HepG2 (cell line): ENCODE data around the gene TTBK1. TPM values are rescaled to one million over a fixed set of nuclear protein-coding genes. Genes with fewer than 3 reads are reported as not detected.

Source experiments
- AGO1 ChIP-seq: fragments of 200-400 bp; formaldehyde crosslinking; IDR thresholded peaks from 2 replicates; pipeline ENCODE4 v1.6.1; 2017; ENCODE audit warnings: mild to moderate bottlenecking, low read depth, low read length, moderate library complexity; ENCODE audit not compliant: poor library complexity, severe bottlenecking
- AGO2 ChIP-seq: fragments of 200-400 bp; formaldehyde crosslinking; optimal IDR thresholded peaks from 2 replicates; pipeline ENCODE3; 2017; ENCODE audit warnings: mild to moderate bottlenecking, low read depth, low read length, moderate library complexity
- ATF5 ChIP-seq: sonication (generic); formaldehyde crosslinking; IDR thresholded peaks from 2 replicates; pipeline ENCODE4 v1.4.0; 2020; ENCODE audit warnings: mild to moderate bottlenecking, low read depth, missing genetic modification reagents
- ESRRA ChIP-seq: sonication (generic); formaldehyde crosslinking; IDR thresholded peaks from 2 replicates; pipeline ENCODE4 v1.5.1; 2020; ENCODE audit warnings: mild to moderate bottlenecking, low read depth, missing genetic modification reagents
- ETV6 ChIP-seq: sonication (generic); formaldehyde crosslinking; conservative IDR thresholded peaks from 2 replicates; pipeline ENCODE4 v1.4.0; 2020; ENCODE audit warnings: missing genetic modification reagents
- FOXP1 ChIP-seq, 2 experiments: fragments of 450-650 bp in 1 of 2; IDR thresholded peaks; 2 replicates each; pipeline ENCODE4 v1.6.1; 2017 to 2018; ENCODE audit warnings: antibody characterized with exemption in 1 of 2
- HOXA7 ChIP-seq: sonication (generic); formaldehyde crosslinking; IDR thresholded peaks from 2 replicates; pipeline ENCODE4 v1.8.1; 2022; ENCODE audit warnings: mild to moderate bottlenecking, missing genetic modification reagents, moderate library complexity
- JUN ChIP-seq: sonication (generic); formaldehyde crosslinking; IDR thresholded peaks from 2 replicates; pipeline ENCODE4 v1.4.0; 2020; ENCODE audit warnings: mild to moderate bottlenecking, missing genetic modification reagents
- NPAS2 ChIP-seq: sonication (generic); formaldehyde crosslinking; IDR thresholded peaks from 2 replicates; pipeline ENCODE4 v1.8.0; 2022; ENCODE audit warnings: mild to moderate bottlenecking, missing genetic modification reagents, borderline replicate concordance
- SALL2 ChIP-seq: sonication (generic); formaldehyde crosslinking; IDR thresholded peaks from 2 replicates; pipeline ENCODE4 v1.8.1; 2023; ENCODE audit warnings: mild to moderate bottlenecking, missing genetic modification reagents, inconsistent platforms
- SOX6 ChIP-seq, 2 experiments: fragments of 450-650 bp in 1 of 2; sonication (generic) in 1 of 2; formaldehyde crosslinking in 1 of 2; IDR thresholded peaks; 2 replicates each; pipeline versions ENCODE4 v1.4.0 to v1.6.1; 2017 to 2020; ENCODE audit warnings: antibody characterized with exemption in 1 of 2, mild to moderate bottlenecking in 1 of 2, missing genetic modification reagents in 1 of 2
- TFDP2 ChIP-seq: sonication (generic); formaldehyde crosslinking; IDR thresholded peaks from 2 replicates; pipeline ENCODE4 v1.4.0; 2020; ENCODE audit warnings: missing genetic modification reagents
- YEATS4 ChIP-seq: sonication (generic); formaldehyde crosslinking; IDR thresholded peaks from 2 replicates; pipeline ENCODE4 v1.4.0; 2020; ENCODE audit warnings: missing genetic modification reagents, borderline replicate concordance
- ZNF160 ChIP-seq: sonication (generic); formaldehyde crosslinking; IDR thresholded peaks from 2 replicates; pipeline ENCODE4 v1.8.0; 2022; ENCODE audit warnings: mild to moderate bottlenecking, inconsistent platforms, missing genetic modification reagents
- ZNF318 ChIP-seq: sonication (generic); formaldehyde crosslinking; IDR thresholded peaks from 2 replicates; pipeline ENCODE4 v1.4.0; 2020; ENCODE audit warnings: mild to moderate bottlenecking, missing genetic modification reagents
- ZSCAN21 ChIP-seq: sonication (generic); formaldehyde crosslinking; IDR thresholded peaks from 2 replicates; pipeline ENCODE4 v1.8.0; 2022; ENCODE audit warnings: mild to moderate bottlenecking, missing genetic modification reagents, moderate library complexity, borderline replicate concordance
- ZSCAN30 ChIP-seq: sonication (generic); formaldehyde crosslinking; IDR thresholded peaks from 2 replicates; pipeline ENCODE4 v1.5.0; 2020; ENCODE audit warnings: mild to moderate bottlenecking, missing genetic modification reagents
- ZSCAN9 ChIP-seq: IDR thresholded peaks from 2 replicates; pipeline ENCODE4 v1.6.1; 2016; ENCODE audit warnings: borderline replicate concordance
- polyA plus RNA-seq, 8 experiments: library from polyadenylated mRNA; depleted of rRNA in 3 of 8; stranded (reverse) in 7 of 8; unstranded in 1 of 8; fragments of >200 nt; fragmentation: Illumina TruSeq in 4 of 8; extraction: Trizol in 4 of 8; gene quantifications; 2 replicates each; pipeline versions ENCODE4 v1.2.1 to v1.2.3, GENCODE V29; 2011 to 2016; ENCODE audit warnings: low read depth in 4 of 8, missing spikeins in 1 of 8, mixed read lengths in 1 of 8; ENCODE audit not compliant: insufficient read depth in 1 of 8
- total RNA-seq, 5 experiments: library from RNA; depleted of rRNA; stranded (reverse); fragments of >200 nt; fragmentation: Illumina TruSeq; extraction: Trizol; gene quantifications; 2 replicates each; pipeline ENCODE4 v1.2.3, GENCODE V29; 2016; ENCODE audit warnings: low read depth in 1 of 5

TTBK1 gene
- total and polyA plus RNA-seq, 2 of the 13 experiments (the other 11 are each of a cell fraction or from before 2014, with no cell fraction given), result 0.24 to 0.33 TPM

GRCh38 chr6:43308101-43308989 lies 65.1 kb downstream of the TTBK1 start, which contains the start of gene CRIP3 (continued):
- TF ChIP-seq TFDP2 (CRISPR knock-in tag) (no peak), JUN (CRISPR knock-in tag) (0 out of 2 replicates have a peak, but pooled peaks have one; percentile 7), ATF5 (CRISPR knock-in tag) (no peak), SOX6 (IDR thresholded peaks at IDR 0.05) (no peak), SOX6 (CRISPR knock-in tag; IDR thresholded peaks at IDR 0.05) (peak; percentile 28; the same call in 1 of the 2 replicates), ETV6 (no peak), FOXP1 (IDR thresholded peaks at IDR 0.05) (no peak), FOXP1 (CRISPR knock-in tag; IDR thresholded peaks at IDR 0.05) (no peak), ZNF318 (CRISPR knock-in tag) (no peak), HOXA7 (CRISPR knock-in tag) (no peak), ZSCAN21 (CRISPR knock-in tag) (0 out of 2 replicates have a peak, but pooled peaks have one; percentile 8), ZSCAN9 (CRISPR knock-in tag) (0 out of 2 replicates have a peak, but pooled peaks have one; percentile 44), YEATS4 (CRISPR knock-in tag) (no peak; the same call in none of the 2 replicates), AGO2 (no peak), SALL2 (CRISPR knock-in tag) (no peak; the same call in 1 of the 2 replicates), AGO1 (peak; percentile 77), ZSCAN30 (CRISPR knock-in tag) (no peak), NPAS2 (CRISPR knock-in tag) (no peak), ZNF160 (CRISPR knock-in tag) (peak; percentile 72; the same call in 1 of the 2 replicates), ESRRA (CRISPR knock-in tag) (no peak)
